Central memory CD4-positive, alpha-beta T cell (primary cell): ENCODE data around the gene HMX3.
A peak's percentile ranks its signal among the peaks of the same experiment; 100 is the strongest.

Experiments used
- DNase-seq: peaks from one replicate; pipeline ENCODE4 v3.0.0; 2022
- total RNA-seq, 3 experiments: gene quantifications; one replicate each; lab custom pipeline; 2026; lab: John Stamatoyannopoulos, UW

Gene HMX3
- total RNA-seq = 0 to 1.4 (median 0) reads per million in 3 experiments

DNA sequence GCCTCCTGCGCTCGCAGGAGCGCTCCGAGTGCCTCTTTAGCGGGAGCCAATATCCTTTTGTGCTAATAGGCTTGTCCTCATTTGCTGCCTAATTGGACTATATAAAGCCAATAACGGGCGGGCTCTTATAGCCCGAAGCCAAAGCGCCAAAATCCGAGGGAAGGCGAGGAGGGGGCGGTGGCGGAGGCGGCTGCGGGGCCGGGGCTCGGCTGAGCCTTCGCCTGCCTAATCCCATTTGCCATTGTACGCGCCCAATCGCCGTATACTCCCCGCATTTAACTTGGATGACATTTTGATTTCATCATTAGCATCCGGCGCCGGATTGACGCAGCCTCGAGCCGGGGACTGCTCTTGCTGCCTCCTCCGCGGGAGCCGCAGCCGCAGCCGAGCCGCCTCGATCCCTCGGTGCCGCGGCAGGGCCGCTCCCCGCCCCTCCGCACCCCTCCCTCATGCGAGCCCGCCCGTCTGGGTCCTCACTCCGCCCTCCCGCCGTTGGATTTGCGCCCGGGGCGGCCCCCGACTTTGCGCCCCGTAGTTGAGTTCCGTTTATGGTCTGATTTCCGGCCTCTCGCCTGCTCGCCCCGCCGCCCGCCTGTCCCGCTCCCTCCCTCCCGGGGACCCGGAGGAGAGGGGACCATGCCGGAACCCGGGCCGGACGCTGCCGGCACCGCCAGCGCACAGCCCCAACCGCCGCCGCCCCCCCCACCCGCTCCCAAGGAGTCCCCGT is at the start of gene HMX3:
Gene HMX3, plus strand, starts transcription at position 556 of the 727 bp plus-strand sequence. Its CDS starts 81 bp downstream, at position 637.
- DNase-seq = peak; percentile 45

DNA sequence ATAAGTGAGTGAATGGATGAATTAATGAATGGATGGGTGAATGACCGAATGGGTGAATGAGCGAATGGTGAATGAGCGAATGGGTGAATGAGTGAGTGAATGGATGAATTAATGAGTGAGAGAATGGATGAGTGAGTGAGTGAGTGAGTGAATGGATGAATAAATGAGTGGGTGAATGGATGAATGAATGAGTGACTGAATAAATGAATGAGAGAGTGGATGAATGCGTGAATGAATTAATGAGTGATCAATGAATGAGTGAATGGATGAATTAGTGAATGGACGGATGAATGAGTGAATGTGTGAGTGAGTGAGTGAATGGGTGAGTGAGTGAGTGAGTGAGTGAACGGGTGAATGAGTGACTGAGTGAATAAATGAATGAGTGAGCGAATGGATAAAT is 49.5 kb upstream of the HMX3 start:
- DNase-seq = no peak

DNA sequence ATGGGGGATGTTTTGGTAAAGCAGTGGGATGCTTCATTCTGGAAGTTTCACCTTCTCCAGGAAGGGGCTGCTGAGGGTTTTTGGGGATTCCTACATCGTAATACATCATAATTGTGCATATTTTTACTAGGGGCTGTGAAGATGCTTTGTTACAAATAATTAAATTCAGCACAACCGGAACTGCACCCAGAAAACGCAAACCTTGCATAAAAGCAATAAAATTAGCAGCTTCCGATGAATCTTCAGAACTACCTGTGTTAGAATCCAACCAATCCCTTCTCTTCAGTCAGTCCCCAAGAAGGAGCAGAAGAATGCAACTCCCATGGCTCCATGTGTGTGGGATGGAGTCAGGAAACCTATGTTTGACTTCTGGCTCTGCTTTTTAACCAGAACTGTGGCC is 48.4 kb upstream of the HMX3 start:
- no peak for DNase-seq

DNA sequence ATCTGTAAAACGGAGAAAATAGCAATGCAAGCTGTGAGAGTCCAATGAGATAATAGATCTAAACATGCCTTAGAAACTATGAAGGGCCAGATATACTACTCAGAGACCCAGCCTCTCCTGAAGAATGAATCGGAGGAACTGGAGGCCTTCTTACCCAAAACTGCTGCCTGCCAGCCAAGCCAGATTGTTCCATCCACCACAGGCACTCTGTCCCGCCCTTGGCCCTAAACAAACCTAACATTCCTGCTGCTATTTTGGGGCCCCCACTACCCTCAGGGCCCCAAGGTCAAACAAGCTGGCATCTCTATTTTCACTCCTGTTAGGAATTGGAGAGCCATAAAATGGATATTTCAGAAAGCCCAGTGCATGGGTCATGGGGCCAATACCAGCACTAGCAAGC is 48.0 kb upstream of the HMX3 start:
- DNase-seq = no peak

DNA sequence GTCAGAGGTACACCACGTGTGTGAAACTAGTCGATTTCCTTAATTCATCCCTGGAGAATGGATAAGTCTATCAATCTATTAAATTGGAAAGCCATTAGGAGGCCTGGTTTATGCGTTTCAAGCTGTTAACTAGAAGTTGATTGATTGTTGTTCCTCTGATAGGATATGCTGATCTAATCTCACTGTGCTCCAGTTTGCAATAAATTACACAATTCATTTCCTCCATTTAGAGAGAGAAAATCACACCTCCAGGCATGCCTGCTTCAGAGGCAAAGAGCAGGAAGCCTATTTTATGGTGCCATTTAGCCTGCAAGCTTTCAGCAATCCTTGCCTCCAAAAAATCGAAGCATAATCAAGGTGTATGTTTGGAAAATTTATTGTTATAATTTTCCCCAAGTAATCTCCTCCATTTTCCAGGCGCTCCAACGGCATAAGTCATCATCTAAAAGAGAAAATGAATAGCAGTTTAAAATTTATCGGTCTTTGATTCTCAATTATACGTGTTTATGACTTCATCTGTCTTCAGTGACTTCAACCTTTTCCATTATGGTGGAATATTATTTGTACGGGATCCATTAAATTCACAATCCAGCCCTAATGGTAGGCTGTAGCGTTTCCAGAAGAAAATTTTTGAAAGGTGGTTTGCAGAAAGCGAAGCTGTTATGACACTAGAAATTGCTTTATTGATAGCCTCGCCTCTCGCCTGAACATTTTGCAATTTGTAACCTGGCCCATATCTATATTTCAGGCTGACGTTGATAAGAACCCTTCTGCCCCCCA is 42.9 kb upstream of the HMX3 start:
- DNase-seq = no peak

DNA sequence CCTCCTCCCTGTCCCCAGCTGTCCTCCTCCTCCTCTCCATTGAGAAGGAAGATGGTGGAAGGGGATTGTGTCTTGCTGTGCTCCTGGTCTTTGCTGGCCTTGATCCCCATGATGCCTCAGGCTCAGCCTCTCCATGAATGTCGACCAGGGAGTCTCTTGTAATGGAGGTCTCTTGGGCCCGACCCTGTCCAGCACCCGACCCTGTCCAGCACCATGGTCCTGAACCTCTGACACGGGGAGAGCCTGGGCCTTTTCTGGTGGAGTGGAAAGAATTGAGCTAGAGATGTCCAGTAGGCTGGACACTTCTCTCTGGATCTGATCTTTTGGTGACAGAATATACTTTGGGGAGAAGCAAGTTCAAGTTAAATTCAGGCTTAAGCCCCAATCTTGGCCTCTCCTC is 42.3 kb upstream of the HMX3 start:
- no peak for DNase-seq

DNA sequence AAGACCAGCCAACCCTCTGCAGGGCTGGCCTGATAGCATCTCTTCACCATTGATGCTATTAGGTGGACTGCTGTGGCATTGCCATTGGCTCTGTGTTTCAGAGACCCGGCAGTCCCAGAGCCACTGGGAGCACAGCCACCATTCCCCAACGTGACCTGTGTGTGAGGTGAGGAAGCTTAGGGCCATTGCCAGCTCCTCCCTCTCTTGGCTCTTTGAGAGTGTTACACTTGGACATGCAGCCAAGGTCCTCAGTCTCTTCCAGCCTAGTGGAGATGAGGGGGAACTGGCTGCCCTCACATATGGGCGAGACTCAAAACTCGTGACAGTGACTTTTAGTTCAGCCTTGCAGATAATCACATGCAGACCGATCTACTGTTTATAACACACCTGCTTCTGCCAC is 39.3 kb upstream of the HMX3 start:
- DNase-seq = no peak

DNA sequence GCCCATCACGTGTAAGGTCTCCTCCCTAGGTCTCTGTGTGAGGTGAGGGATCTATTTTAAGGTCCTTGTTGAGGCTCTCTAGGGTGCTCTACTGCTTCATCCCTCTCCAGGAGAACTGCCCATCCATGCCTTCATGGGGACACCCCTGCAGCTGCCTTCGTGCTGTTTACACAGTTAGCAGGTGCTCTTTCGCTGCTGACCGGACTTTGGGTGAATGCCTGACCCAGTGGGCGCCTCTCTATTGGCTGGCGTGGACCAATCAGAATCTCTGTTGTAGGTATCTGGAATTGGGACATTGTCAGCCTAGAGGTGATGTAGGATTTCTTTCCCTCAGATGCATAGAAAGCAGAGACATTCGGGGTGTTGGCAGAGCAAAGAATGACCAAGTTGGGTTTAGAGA is 38.7 kb upstream of the HMX3 start:
- DNase-seq = no peak

DNA sequence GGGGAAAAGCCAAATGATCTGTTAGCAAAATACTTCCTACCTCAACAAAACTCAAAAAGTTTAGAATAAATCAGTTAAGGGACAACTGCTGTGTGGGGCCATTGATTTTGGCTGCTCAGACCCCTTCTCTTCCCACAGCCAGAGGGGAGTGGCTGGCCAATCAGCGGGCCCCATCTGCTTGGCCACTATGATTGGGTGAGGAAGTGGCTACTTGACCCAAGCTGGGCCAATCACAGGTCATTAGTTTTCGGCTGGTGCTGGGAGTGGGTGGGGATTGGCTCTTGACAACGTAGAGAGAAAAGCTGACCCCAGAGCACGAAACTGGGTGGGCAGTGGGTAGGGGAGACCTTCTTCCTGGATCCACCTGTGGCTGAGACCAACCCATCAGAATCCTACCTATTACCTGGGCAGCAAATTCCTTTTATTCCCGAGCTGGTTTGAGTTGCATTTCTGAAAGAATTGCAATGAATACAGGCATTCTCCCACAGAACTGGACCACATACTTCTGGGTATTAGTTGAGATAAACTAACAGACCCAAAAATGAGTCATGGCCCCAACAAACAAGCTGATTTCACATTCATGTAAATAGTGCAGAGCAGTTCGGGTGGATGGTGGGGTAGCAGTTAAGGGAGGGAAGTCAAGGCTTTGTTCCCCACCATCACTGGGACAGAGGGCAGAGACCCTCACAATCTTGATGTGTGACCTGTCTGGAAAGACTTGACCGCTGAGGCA is 35.6 kb upstream of the HMX3 start:
- DNase-seq = no peak

DNA sequence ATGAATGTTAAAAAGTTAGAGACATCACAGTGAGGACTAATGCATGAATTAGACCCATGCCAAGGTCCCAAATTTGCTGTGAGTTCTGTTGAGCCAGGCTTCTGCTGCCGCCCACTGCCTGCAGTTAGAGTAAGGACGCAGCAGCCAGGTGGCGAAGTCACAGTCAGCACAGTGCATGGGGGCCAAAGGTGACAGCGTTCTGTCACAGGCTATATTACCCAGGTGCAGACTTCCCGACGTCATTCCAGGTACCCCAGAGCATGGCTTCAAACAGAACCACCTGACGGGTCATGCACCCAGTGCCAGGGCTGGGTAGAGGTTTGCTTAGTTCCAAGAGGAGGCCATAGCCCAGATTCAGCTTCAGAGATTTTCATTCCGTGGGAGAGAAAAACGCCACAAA is 33.9 kb upstream of the HMX3 start:
- no peak for DNase-seq

DNA sequence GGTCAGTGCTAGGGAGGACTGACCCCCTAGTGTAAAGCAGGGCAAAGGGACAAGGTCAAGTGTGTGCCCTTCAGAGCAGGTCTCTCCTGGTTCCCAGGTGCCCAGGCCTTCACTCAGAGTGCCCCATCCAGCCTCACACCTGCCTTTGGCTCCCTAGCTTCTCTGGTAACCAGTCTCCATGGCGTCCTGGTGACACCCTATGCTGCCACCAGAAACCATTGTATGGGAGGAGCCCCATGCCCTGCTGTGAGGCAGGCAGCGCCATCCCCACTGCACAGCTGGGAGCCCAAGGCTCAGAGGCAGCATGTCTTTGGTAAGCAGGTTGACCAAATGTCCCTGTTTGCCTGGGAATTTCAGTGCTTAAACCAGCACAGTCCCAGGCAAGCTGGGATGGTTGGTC is 33.1 kb upstream of the HMX3 start:
- DNase-seq = no peak

DNA sequence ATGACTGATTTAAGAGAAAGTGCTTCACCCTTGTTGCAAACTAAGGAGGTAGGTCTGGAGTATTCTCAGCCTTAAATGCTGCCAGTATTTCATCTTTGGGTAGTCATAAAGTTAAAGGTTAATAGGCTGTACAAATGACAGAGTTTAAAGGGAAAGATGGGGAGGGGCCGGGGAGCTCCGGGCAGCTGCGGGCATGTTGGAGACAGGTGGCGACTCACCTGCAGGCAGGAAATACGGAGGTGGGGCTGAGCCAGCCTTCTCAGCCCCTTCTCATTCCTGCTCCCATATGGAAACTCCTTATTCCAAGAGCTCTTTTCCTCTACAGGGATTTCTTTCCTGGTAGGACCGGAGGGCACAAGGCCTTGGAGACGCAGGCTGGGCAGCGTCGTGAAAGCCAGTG is 31.8 kb upstream of the HMX3 start:
- no peak for DNase-seq

DNA sequence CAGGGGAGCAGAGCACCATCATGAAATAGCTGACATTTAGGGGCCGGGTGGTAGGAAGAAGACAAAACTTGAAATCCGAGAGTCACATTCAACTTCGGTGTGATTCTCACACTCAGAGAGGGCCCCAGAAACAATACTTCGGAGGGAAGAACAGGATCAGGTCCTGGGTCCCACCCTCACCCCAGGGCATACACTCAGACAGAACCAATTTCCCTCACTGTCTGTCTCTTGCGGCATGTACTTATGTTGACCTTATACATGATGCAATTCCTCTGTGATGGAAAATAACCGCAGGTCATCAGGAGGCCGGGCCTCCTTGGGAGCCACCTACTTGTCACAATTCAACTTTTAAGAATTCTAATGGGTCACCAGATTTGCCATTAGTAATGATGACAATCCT is 26.3 kb upstream of the HMX3 start:
- no peak for DNase-seq

DNA sequence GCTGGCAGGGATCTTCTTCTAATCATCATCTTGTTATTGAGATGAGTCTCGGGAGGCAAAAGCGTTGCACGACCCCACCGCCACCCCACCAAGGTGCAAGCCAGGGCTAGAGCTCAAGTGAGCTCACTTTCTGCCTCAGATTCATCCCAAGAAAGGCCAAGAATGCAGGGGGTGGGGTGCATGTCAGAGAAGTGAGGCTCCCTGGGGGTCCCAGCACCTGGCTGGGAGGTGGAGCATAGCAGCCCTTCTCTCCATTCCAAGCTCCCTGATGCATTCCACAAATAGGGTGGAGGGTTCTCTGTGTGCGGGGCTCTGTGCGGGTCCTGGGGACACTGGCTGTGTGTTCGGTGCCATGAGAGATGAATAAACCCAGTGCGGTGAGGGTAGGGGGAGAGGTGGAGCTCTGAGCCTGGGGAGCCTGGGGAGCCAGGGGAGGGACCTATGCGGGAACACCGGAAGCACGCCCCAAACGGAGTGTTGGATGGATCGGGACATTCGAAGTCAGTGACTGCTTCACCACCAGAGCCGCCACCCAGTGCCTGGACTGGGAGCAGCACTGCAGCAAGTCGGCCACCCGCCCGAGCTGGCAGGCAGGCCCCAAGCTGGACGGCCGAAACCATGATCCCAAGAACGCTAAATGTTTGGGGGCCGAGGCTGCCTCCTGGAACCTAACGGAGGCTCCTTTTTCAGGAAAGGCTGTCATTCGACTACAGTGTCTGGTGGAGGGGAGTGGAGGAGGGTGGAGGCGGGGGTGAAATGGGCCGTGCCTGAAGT is 17.9 kb upstream of the HMX3 start:
- no peak for DNase-seq

DNA sequence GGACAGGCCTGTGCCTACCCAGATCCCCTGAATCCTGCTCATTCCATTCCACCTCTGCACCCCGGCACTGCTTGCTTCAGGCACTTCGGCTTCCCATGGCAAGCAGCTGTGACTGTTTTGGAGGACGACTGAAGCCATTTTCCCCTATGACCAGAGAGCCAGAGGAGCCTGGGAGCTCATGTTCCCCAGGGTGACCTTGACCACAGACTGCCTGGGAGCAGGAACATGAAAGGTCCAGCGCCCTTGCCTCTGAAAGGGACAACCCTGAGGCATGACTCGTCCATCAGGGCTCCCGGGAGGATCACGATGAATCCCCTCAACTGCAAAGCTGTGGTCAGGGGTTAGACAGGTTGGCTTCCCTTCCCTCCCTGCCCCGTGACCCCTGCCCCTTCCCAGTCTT is 16.7 kb upstream of the HMX3 start:
- DNase-seq = no peak

DNA sequence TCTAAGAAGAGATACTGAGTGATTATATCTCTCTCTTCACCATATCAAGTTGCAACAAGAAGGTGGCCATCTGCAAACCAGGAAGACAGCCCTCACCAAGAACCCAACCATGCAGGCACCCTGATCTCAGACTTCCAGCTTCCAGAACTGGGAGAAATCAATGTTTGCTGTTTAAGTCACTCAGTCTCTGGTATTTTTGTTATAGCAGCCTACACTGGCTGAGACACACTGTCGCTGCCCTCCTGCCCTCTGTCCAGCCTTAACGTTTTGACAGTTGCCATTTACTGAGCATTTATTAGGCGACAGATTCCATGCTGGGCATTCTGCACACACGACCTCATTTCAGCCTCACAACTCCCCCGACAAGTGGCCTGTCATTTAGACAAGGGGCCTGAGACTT is 9.5 kb upstream of the HMX3 start:
- DNase-seq = no peak

DNA sequence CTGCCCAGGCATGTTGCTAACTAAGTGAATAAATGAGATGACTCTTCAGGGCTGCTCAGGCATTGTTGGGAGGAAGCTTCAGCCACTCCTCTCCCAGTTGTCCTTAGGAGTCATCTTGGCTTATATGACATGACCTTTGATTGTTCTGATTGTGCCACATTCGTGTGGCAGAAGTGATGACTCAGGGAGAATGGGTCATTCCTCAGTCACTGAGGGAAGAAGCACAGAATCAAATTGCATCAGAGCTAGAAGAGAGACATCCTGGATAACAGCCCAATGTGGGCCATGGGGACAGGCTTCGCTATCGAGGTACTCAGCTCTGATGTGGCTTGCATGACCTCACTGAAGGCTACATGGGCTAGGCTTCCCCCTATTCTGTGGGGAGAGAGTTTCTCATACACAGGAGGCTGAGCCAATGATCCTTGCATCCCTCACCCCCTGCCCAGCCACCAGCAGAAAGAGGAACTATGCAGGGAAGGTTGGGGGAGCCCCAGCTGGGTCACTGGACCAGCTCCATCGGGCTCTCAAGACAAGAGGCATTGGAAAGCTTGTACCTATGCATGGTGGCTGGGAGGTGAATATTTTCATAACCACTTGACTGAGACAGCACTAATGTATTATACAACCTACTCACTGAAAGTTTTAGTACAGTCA is 6.0 kb upstream of the HMX3 start:
- no peak for DNase-seq

DNA sequence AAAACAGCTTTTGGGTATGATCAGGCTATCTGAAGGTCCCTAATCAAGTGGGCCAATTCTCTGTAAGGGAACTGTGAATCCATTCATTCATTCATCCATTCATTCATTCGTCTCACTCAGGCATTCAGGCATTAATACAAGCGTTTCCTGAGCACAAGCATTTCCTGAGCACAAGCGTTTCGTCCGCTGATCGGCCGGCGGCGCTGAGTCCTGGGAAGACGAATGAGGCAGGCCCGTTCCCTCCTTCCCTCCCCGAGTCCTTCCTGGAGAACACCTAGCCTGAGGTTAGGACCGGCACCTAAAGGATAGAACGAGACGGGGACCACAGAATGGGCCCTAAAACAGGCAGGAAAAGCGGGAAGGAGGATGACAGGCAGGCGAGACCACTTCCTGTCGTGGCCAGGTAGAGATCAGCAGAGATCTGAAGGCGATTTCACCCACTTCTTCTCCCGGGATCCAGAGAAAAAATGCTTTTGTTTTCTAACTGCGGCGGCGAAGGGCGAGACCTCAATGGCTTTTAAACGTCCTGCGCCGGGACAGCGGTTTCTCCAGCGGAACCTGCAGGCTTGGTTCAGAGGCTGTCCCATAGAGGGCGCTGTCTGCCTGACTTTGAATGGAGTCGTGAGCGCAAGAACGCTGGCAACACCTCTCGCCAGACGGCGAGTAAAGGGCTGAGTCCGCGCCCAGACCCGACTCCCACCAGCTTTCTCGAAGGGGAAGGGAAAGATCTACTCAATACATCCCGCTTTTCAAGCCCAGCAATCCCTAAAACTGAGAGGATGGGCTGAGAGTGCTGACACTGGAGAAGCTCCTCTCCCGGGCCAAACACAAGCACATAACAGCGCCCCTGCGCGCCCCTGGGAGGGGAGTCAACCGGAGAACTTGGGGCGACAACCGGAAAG is 2.9 kb upstream of the HMX3 start:
- peak; percentile 75 for DNase-seq

DNA sequence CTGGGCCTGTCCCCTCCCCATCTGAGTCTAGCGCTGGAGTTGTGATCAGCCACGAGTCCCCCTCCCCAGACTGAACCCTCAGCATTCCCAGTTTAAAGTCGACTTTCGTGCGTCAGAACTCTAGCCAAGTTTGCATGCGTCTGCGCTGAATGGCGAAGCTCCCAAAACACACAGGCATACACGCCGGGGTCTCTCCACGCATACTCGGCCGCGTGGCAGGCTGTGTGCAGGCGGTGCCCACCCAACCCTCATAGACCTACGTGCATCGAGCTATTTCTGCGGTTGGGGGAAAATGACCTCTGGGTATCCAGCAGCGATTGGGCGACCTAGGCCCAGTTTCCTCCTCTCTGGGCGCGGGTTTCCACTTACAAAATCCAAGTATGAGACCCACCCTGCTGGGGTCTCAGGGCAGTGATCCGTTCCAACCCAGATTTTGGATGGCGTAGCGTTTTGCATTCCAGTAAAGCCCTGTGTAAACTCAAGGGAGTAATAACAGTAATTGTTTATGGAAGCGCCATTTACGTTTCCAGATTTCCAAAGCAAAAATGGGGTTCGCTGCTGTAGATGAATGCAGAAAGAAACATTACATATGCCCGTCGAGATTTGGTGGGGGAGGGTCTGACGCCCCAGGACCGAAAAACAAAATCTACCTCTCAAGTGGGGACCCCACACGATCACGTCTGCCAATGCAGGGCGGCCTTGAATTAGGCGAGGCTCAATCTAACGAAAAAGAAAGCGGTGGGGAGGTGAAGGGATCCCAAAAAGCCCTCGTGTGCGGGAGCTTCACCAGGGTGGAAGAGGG is 2.0 kb upstream of the HMX3 start:
- DNase-seq = no peak

DNA sequence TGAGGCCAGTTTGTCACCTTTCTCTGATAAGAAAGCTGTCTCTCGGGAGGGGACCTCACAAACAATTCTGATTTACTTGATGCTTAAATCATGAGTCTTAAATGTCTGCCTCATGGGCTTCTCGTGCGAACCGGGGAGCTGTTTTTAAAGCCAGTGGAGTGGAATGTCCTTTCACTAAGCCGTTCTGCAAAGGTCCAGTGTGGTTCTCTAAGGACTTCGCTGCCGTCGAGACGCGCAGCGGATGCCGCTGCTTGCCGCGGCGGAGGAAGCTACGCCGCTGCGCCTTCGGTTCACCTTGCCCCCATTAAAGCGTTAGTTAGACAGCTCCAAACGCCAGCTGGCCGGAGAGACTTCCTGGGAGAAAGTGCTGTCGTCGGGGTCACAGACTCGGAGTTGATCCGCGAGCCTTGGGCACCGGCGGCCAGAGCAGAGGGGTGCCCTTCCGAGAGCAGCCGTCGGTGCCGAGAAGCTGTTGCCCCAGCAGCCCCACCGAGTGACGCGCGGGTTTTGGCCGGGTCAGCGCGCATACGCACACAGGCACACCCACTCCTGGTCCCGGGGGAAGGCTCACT is 1.3 kb upstream of the HMX3 start:
- DNase-seq = no peak
